GM21526 (cell line): ENCODE data around the gene PRKAG2.
A peak's percentile ranks its signal among the peaks of the same experiment; 100 is the strongest.
"Not testable (repeated sequence)": the region's sequence is repeated elsewhere in the genome, so short reads cannot be mapped to it uniquely, and the experiment has no call there.

ENCODE experiments used
- ATAC-seq: cut with Tn5 transposase; IDR thresholded peaks from one replicate; pipeline ENCODE4 v1.9.1; 2021; ENCODE audit warnings: moderate library complexity; ENCODE audit not compliant: unreplicated experiment, low FRiP score

PRKAG2 gene

GRCh38 chr7:151794508-151795167, 82.3 kb downstream of the PRKAG2 start:
- no peak for ATAC-seq

- ATAC-seq = no peak
These were observed 82.9 kb downstream of the PRKAG2 start for GRCh38 chr7:151793991-151794507.

- no peak for ATAC-seq
These were observed 83.4 kb downstream of the PRKAG2 start for GRCh38 chr7:151793531-151793951.

- ATAC-seq = no peak
These were observed 84.3 kb downstream of the PRKAG2 start for GRCh38 chr7:151792636-151793035.

GRCh38 chr7:151792086-151792485, 84.8 kb downstream of the PRKAG2 start:
- no peak for ATAC-seq

- ATAC-seq = no peak
These were observed 85.9 kb downstream of the PRKAG2 start for GRCh38 chr7:151790830-151791620.

DNA sequence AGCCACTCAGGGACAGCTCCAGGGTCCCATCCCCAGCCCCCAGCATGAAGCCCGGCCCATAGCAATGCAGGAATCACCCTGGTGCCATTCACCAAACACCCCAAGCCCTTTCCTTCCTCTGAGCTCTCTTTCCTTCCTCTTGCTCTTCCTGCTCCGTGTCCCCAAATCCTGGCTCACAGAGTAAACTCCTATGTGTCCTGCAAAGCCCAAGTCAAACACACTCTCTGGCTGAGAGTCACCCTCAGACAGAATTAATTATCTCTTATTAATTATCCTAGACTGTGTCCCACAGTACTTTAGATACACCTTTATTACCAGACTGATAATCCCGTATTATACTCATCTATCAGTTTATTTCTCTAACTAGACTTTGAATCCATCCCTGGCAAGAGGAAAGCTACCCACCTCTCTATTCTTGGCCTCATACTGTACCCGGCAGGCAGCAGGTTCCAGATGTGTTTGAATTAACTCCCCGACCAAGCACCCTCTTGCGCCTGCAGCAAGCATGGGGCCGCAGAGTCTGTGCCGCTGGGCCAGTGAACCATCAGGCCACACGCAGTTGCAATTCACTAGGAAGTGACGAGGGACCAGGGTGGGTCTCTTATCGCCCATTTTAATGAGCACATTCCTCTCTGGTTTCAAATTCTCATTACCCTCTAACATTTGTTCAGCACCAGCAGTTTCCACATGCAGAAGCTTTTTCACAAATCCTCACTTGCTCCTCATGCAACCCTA, 86.7 kb downstream of the PRKAG2 start:
- ATAC-seq = no peak

DNA sequence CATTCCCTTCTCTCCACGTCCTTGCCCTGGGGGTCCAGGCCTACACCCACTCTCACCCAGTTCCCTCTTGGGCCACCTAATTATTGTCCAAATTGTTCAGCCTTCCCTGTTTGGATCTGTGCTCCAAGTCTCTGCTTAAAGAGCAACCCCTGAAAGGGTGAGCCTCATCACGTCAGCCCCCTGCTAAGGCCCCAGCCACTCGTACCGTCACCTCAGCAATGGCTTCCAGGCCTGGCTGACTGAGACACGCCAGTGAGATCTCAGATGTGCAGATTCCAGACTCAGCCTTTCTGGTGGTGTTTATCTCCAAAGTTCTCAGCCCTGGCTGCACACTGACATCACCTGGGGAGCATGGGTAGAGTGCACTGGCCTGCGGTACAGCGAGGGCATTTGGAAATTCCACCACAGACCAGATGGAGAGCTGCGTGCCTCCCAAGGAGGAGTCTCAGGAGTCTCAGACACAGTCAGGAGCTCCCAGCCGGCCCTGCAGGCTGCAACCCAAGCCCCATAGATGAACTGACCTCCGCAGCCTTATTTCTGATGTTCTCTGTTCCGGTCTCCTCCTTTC, 87.5 kb downstream of the PRKAG2 start:
- no peak for ATAC-seq

DNA sequence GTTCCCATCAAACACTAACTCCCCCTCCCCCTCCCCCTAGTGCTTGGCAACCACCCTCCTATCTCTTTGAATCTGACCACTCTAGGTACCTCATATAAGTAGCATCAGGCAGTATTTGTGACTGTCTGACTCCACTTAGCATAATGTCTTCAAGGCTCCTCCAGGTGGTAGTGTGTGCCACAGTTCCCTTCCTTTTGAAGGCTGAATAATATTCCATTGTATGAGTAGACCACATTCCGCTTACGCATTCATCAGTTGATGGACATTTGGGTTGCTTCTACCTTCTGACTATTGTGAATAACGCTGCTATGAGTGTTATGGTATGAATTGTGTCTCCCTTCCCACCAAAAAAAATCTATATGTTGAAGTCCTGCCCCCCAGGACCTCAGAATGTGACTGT, 89.6 kb downstream of the PRKAG2 start:
- no peak for ATAC-seq

DNA sequence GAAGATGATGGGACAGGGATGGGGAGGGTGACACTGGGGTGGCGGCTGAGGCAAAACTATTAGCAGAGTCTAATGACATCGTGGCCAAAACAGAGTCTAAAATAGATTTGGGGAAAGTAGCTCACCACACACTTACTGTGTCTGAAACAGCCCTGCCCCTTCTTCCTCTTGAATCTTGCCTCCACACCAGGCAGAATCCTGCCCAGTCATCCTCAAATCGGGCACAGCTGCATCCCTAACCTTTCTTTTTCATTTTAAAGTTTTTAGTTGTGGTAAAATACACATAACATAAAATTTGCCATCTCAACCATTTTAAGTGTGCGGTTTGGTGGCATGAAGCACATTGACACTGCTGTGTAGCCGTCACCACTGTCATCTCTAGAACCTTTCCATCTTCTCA, 90.0 kb downstream of the PRKAG2 start:
- ATAC-seq = no peak

- ATAC-seq = no peak
These were observed 90.7 kb downstream of the PRKAG2 start for GRCh38 chr7:151786241-151786640.

DNA sequence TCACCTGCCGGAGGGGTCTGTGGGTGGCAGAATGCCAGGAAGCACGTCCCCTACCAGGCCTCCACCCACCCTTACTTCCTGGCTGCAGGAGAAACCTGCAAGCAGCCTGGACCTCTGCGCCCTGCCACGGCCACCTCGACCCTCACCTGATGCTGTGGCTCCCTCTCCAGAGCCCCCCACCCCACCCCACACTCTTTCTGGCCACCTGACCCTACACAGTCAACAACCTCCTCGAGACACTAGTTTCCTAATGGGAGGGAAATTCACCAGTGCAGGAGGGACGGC, 91.3 kb downstream of the PRKAG2 start:
- no peak for ATAC-seq

GRCh38 chr7:151784853-151785680, 91.8 kb downstream of the PRKAG2 start:
- ATAC-seq = no peak

GRCh38 chr7:151783958-151784575, 92.8 kb downstream of the PRKAG2 start:
- no peak for ATAC-seq

DNA sequence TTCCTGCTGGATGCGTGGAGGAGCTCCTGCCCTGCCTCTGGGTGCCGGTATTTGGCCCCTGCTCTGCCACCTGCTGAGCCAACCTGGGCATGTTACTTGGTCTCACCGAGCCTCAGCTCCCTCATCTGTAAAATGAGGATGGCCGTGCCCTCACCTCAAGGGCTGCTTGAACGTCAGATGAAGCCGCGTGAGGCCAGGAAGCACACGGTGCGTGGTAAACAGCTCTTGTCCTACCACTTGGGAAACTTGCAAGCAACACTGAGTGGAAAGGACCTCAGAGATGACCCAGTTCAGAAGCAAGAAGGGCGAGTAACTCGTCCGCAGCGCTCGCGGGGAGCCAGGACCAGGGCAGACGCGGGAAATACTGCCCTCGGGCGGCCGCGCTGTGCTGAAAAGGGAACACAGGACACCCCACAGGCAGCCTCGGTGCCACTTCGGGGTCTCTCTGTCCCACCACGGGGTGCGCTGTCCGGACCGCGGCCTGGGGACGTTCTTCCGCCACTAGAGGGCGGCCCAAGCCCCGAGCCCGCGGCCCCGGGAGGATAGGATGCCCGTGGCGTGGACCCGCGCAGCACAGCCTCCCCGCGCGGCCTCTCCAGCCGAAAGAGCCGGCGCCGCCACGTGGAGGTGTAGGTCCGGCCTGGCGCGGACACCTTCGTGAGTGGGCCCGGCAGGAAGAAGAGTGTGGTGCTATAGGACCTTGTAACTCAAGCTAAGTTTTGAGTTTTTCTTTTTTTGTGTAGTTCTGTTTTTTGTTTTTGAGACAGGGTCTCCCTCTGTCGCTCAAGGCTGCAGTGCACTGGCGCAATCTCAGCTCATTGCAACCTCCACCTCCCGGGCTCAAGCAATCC, 94.1 kb downstream of the PRKAG2 start:
- peak; percentile 90 for ATAC-seq

GRCh38 chr7:151782256-151782597, 94.7 kb downstream of the PRKAG2 start:
- ATAC-seq = not testable (repeated sequence)

DNA sequence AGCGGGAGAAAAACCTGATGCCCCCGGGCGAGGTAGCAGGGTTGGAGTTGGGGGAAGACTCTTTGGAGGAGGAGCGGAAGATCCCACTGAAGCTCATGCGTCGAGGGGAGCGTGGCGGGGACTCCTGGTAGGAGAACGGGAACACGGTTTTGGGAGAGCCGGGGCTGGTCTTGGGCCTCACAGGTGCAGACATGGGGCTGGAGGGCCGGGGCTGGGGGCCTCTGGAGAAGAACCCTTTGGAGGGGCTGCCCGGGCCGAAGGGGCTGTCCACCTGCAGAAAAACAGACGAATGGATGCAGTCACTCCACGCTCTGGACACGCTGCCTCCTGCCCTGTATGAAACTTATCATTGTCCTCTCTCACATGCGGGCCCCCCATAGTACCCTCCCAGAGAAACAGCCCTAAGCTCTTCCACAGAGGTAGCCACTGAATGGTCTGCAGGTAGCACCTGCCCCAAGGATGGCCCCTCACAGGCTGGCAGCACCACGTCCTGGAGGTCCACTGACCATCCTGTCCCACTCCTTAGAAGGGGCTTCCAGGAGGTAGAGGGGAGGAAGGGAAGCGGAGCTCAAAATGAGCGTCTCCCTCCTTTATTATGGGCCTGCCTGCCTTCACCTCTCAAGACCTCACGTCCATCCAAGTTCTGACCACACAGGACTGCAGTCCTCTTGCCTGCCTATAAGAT, 95.6 kb downstream of the PRKAG2 start:
- ATAC-seq = no peak

DNA sequence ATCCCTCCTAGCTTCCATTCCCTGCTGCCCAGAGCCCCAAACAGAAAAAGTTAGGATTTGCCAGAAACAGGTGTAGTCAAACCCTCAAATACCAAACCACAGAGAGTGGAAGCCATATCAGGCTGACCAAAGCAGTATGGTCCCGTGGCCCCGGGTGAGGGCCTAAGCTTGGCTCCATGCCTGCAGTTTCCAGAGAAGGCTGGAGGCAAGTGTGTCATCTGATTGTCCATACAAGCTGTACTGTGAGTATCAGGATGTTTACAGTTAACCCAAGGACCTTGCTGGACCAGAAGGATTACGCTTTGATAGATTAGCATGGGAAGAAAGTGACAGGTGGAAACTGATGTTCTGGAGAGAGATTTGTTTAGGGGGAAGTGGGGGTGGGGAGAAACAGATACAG, 96.3 kb downstream of the PRKAG2 start:
- no peak for ATAC-seq
